Fibroblast of pulmonary artery (primary cell): Measurements from ENCODE around the gene TP53TG3B.
"Not testable (repeated sequence)": the region's sequence is repeated elsewhere in the genome, so short reads cannot be mapped to it uniquely, and the experiment has no call there.

Experiments used
- DNase-seq: peaks from one replicate; pipeline ENCODE4 v3.0.0-alpha.2; 2010; ENCODE audit warnings: low read depth
- H3K4me3 ChIP-seq: replicated peaks from 2 replicates; pipeline ENCODE4 v1.5.1; 2011; ENCODE audit warnings: low read depth, mild to moderate bottlenecking, control low read depth, low read length, moderate library complexity

Gene TP53TG3B

GRCh38 chr16:33360541-33360940, at the start of gene TP53TG3B:
TP53TG3B (plus strand) TSS chr16:33360841; CDS start chr16:33360909, 68 bp downstream.
- not testable (repeated sequence) for H3K4me3 ChIP-seq, DNase-seq

- DNase-seq, H3K4me3 ChIP-seq: not testable (repeated sequence)
Measured at GRCh38 chr16:33336226-33337012, 24.2 kb upstream of the TP53TG3B start.

GRCh38 chr16:33337627-33338542, 22.8 kb upstream of the TP53TG3B start:
- not testable (repeated sequence) for DNase-seq, H3K4me3 ChIP-seq

- not testable (repeated sequence) for DNase-seq, H3K4me3 ChIP-seq
Measured at GRCh38 chr16:33338543-33338951, 22.1 kb upstream of the TP53TG3B start.

- not testable (repeated sequence) for DNase-seq, H3K4me3 ChIP-seq
Measured at GRCh38 chr16:33339093-33340061, 21.3 kb upstream of the TP53TG3B start.
